A673 (cell line): ENCODE results near the gene B3GALT5. TPM values are rescaled to one million over a fixed set of nuclear protein-coding genes. Genes with fewer than 3 reads are reported as not detected.

ENCODE experiments used
- BruUV-seq: library from RNA; stranded (reverse); fragments of 400-500 nt; replicated peaks from 2 replicates; lab custom pipeline; 2021; lab: Mats Ljungman, UMichigan
- CTCF ChIA-PET: fragments of 300-600 bp; sonication (Branson Sonifier 250); formaldehyde crosslinking; loops from one replicate; lab custom pipeline; 2022; ENCODE audit warnings: antibody characterized with exemption; lab: Charles Lee
- POLR2A ChIA-PET: fragments of 300-600 bp; sonication (Branson Sonifier 250); formaldehyde crosslinking; loops from one replicate; lab custom pipeline; 2022; ENCODE audit warnings: antibody characterized with exemption; ENCODE audit not compliant: low non-redundant PET; lab: Charles Lee
- DNase-seq: peaks from one replicate; pipeline ENCODE4 v3.0.0-alpha.2; 2015; ENCODE audit warnings: low spot score
- H3K27ac ChIP-seq: fragments of 200-600 bp; sonication (generic); 2 replicates; pipeline ENCODE4 v1.5.1; 2016; ENCODE audit warnings: mixed run types, low read depth, mild to moderate bottlenecking, mixed read lengths, antibody characterized with exemption, low read length; ENCODE audit not compliant: poor library complexity, severe bottlenecking
- H3K27me3 ChIP-seq: fragments of 200-600 bp; sonication (generic); replicated peaks from 2 replicates; pipeline ENCODE4 v1.6.1; 2017; ENCODE audit warnings: mixed run types, low read depth, mild to moderate bottlenecking, mixed read lengths, antibody characterized with exemption, low read length; ENCODE audit not compliant: insufficient read depth, poor library complexity
- H3K36me3 ChIP-seq: fragments of 200-600 bp; sonication (generic); 2 replicates; pipeline ENCODE4 v1.6.1; 2016; ENCODE audit warnings: mixed run types, mild to moderate bottlenecking, mixed read lengths, antibody characterized with exemption, low read length; ENCODE audit not compliant: insufficient read depth, poor library complexity, severe bottlenecking
- H3K4me1 ChIP-seq: fragments of 200-600 bp; sonication (generic); 2 replicates; pipeline ENCODE4 v1.6.1; 2017; ENCODE audit warnings: mixed run types, mild to moderate bottlenecking, mixed read lengths, antibody characterized with exemption, low read length; ENCODE audit not compliant: insufficient read depth, poor library complexity, severe bottlenecking
- H3K4me3 ChIP-seq: fragments of 200-600 bp; sonication (generic); 2 replicates; pipeline ENCODE4 v1.5.1; 2016; ENCODE audit warnings: low read depth, mixed run types, mild to moderate bottlenecking, mixed read lengths, low read length; ENCODE audit not compliant: poor library complexity, severe bottlenecking
- H3K9me3 ChIP-seq: fragments of 200-600 bp; sonication (generic); 2 replicates; pipeline ENCODE4 v1.6.1; 2016; ENCODE audit warnings: mixed run types, low read depth, mild to moderate bottlenecking, mixed read lengths, antibody characterized with exemption, low read length; ENCODE audit not compliant: poor library complexity, severe bottlenecking
- CTCF ChIP-seq: fragments of 300-800, 200-600 bp; sonication (generic); conservative IDR thresholded peaks from 2 replicates; pipeline ENCODE4 v1.5.1; 2017; ENCODE audit warnings: low read depth, mild to moderate bottlenecking, antibody characterized with exemption, low read length, moderate library complexity, mixed read lengths
- EZH2 ChIP-seq: fragments of 200-600 bp; sonication (generic); IDR thresholded peaks from 2 replicates; pipeline ENCODE4 v1.6.1; 2017; ENCODE audit warnings: borderline replicate concordance, low read depth, mild to moderate bottlenecking, mixed read lengths, antibody characterized with exemption, low read length; ENCODE audit not compliant: poor library complexity, severe bottlenecking
- intact Hi-C: fragments of 100-400 bp; cut with micrococcal nuclease; formaldehyde crosslinking; loops from one replicate; pipeline ENCODE4 v1.10.0; 2022; ENCODE audit not compliant: unreplicated experiment
- total RNA-seq: library from RNA; stranded (reverse); gene quantifications from 2 replicates; pipeline ENCODE4 v1.2.3, GENCODE V29; 2021

Gene B3GALT5
- total RNA-seq, 1 experiment from 2014 or later = 0.32 TPM

GRCh38 chr21:39644062-39644560 is 31.4 kb downstream of the B3GALT5 start:
- TF ChIP-seq CTCF (no peak), EZH2 (no peak)
- Histone ChIP-seq H3K27me3 (no peaks in the 10 kb centered on the region), H3K36me3 (no peaks in the 10 kb centered on the region), H3K4me3 (no peak overlapping the region), H3K27ac (no peak overlapping the region), H3K4me1 (no peaks in the 10 kb centered on the region), H3K9me3 (no peaks in the 10 kb centered on the region)
- intact Hi-C loops = no loop called here
- BruUV-seq = no TSS peak
- no peak for DNase-seq
- CTCF ChIA-PET = no interaction called here
- POLR2A ChIA-PET = no interaction called here

GRCh38 chr21:39645331-39645730 is 32.6 kb downstream of the B3GALT5 start:
- intact Hi-C loops = no loop called here
- TF ChIP-seq EZH2 (no peak), CTCF (no peak)
- no peaks in the 10 kb centered on the region for H3K36me3 ChIP-seq

GRCh38 chr21:39647476-39647875 is 34.7 kb downstream of the B3GALT5 start:
- Histone ChIP-seq H3K4me3 (no peak overlapping the region), H3K27ac (no peak overlapping the region), H3K9me3 (no peaks in the 10 kb centered on the region), H3K4me1 (no peaks in the 10 kb centered on the region), H3K27me3 (no peaks in the 10 kb centered on the region), H3K36me3 (no peaks in the 10 kb centered on the region)
- intact Hi-C loops = no loop called here
- TF ChIP-seq EZH2 = no peak
- TF ChIP-seq CTCF = no peak
- no TSS peak for BruUV-seq
- ChIA-PET CTCF (no interaction called here), POLR2A (no interaction called here)
- no peak for DNase-seq

More at GRCh38 chr21:39645331-39645730, 32.6 kb downstream of the B3GALT5 start:
- DNase-seq = no peak
- no TSS peak for BruUV-seq
- CTCF ChIA-PET = interaction anchor here (0.6 kb wide), 1 partner anchor 64 kb away, joined by 3 read pairs; no protein-coding TSS in a partner anchor
- no peak overlapping the region for H3K27ac ChIP-seq
- no peak overlapping the region for H3K4me3 ChIP-seq
- no peaks in the 10 kb centered on the region for H3K9me3 ChIP-seq
- no peaks in the 10 kb centered on the region for H3K4me1 ChIP-seq
- no peaks in the 10 kb centered on the region for H3K27me3 ChIP-seq
- POLR2A ChIA-PET = no interaction called here
